Endometrial microvascular endothelial cells (primary cell): Measurements from ENCODE around the gene UGT1A10. TPM values are rescaled to one million over a fixed set of nuclear protein-coding genes. Genes with fewer than 3 reads are reported as not detected.

Experiments
- in situ Hi-C: cut with HindIII; loops from 2 replicates; pipeline ENCODE4 v1.10.0; 2017; ENCODE audit warnings: low sequenced_read_pairs, low pct_unique_long_range_greater_than_20kb; ENCODE audit errors: inconsistent ontology term
- total RNA-seq: library from RNA; depleted of rRNA; stranded (reverse); fragments of >200 nt; gene quantifications from one replicate; pipeline ENCODE4 v1.2.3, GENCODE V29; 2015; ENCODE audit errors: inconsistent ontology term

UGT1A10 gene
- total RNA-seq, 1 donor from 2014 or later, result not detected

DNA sequence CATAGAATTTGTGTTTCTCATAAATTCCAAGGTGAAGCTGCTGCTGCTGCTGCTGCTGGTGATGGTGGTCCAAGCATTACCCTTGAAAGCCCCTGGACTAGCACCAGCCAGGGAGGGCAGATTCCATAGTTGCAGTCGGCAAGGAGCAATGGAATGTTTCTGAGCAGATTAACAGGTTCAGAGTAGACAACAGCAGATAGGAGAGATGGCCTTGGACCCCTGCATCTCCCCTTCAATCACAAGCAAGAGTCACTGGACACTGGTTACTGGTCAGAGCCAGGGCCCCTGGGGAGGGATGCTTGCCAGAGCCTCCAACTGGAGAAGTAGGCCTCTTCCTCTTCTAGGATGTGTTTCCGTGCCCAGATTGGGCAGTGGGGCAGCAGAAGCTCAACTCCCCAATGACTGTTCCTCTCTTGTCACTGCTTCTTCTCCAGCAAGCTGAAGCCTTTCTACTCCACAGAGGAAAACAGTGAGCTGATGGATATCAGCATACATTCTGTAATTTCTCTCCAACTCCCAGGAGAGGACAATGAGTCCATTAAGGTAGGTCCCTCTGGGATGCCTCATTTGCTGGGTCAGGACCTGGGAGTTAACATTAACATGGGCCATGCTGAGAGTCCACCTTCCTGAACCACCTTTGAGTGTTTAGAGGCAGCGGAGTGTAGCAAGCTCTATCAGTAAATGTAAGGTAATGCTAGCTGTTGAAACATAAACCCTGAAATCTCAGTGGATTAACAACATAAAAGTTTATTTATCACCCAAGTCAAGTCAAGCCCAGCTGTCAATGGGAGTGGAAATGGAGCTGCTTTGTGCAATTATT, 177.2 kb downstream of the UGT1A10 start:
- in situ Hi-C loops, result no loop called here

- in situ Hi-C loops, result no loop called here
Observed at GRCh38 chr2:233814056-233814835, 178.0 kb downstream of the UGT1A10 start.

DNA sequence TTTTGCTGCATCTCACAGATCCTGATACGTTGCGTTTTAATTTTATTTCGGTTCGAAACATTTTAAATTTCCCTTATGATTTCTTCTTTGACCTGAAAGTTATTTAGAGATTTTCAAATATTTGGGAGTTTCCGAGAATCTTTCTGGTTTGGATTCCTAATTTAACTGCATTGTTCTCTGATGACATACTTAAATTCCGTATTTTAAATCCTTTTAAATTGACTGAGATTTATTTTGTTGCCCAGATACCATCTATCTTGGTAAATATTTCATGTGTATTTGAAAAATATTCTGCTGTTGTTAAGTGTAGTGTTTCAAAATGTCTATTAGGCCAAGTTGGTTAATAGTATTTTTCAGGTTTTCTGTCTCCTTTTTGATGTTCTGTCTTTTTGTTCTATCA, 179.6 kb downstream of the UGT1A10 start:
- in situ Hi-C loops, result no loop called here

- in situ Hi-C loops, result no loop called here
Observed at GRCh38 chr2:233816334-233816733, 180.1 kb downstream of the UGT1A10 start.

DNA sequence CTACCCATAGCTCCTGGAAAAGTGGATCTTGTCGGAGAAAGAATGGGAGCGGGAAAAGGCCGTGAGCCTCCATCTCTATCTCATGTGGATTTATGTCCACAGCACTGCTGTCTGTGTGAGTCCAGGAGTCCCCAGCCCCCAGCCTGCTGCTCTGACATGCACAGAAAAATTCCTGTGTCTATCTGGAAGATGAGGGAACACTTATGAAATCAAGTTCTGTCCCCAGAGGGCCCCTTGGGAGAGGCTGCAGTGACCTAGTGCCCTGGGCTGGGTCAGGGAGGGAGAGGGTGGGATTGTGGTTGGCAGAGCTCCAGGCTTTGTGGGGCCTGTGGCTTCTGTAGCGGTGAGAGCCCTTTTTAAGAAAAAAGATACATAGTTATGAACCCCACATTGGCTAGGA, 180.5 kb downstream of the UGT1A10 start:
- in situ Hi-C loops, result no loop called here

DNA sequence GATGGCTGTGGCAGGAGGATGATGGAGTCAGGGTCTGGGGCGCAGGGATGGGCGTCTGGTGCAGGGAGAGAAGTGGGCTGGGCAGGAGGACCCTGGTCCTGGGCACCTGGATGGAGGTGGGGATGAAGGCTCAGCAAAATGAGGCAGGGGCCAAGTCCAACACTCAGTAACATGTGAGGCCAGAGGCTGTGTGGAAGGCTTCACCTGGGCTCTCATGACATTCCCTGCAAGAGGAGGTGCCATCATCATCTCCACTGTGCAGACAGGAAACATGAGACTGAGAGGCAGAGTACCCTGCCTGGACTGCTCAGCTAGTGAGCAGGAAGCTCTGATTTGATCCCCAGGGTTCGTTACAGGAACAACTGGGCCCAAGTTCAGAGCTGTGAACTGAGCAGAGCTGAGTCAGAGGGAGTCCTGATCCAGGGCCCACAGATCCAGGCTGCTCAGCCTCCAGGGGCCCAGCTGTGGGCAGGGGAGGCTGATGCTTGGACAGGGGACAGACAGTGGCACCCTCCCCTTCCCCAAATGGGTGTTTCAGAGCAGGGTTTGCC, 181.2 kb downstream of the UGT1A10 start:
- in situ Hi-C loops, result no loop called here

DNA sequence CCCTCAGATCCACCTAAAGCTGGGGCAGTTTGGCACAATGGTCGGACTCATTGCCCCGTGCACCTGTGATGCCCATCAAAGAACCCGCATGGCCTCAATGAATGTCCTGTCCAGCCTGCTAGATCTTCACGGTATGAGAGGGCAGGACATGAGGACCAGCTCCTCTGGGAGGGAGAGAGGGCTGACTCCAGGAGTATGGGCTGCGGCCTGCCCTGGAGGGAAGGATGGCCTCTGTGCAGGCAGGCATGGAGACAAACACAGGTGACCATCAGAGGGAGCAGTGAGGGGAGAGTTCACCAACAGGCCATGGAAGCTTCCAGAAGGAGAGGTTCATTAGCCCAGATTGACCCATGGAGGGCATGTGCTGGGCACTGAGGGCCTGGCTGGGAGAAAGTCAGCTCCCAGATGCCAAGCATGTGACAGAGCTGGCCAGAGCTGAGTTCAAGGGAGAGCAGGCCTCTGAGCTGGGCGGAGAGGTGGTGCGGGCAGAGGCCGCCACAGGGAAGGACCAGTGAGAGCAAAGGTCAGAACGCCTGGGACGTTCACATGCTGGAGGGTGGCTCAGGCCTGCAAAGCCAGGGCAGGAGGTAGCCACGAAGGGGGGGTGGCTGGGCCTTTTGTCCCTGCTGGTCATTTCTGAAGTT, 181.9 kb downstream of the UGT1A10 start:
- in situ Hi-C loops, result no loop called here

GRCh38 chr2:233818639-233819621, 182.7 kb downstream of the UGT1A10 start:
- in situ Hi-C loops, result no loop called here

DNA sequence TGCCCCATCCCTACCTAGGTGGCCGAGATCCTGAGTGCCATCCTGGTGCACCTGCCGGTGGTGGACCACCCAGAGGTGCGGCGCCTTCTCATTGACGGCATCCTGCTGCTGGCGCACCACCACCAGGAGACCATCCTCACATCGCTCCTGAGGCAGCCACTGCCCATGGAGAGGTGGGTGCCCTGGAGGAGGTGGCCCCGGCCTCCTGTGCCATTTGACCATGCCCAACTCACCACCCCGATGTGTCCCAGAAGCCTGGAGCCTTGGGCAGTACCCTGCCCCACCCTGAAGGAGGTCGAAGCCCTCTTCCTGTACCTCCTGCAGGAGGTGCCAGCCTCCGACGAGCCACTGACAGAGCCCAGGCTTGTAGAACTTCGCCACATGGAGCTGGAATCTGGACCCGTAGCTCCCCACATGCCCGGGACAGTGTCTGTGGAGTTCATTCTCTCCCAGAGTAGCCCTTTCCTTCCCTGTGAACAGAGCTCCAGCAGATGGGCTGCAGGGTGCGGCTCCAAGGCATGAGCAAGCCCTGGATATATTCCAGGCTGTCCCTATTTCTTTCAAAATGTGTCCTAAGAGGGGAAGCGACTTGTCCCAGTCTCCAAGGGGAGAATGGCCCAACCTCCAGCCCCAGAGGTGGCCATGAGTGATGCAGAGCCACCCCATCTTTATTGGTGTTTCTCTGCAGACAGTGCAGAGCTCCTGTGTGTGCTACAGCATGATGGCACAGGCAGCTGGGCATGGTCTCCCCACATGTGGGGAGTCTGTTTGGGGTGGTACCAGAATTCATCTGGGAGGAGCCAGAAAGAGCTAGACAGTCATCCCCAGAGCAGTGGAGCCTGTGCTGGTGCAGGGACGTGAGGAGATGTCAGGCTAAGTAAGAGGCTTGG, 183.9 kb downstream of the UGT1A10 start:
- in situ Hi-C loops, result no loop called here

DNA sequence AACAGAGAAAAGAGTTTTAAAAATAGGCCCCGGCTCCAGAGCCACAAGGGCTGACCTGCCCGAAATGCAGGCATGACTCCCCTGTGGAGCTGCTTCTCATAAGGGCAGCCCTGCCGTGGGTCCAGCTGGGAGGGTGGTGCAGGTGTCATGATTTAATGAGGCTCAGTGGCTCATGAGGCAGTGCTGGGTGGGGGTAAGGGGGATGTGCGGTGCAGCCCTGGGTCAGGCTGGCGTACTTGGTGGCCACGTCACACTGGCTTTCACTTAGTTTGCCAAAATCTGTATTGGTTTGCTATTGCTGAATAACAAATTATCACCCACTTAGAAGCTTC, 184.5 kb downstream of the UGT1A10 start:
- in situ Hi-C loops, result no loop called here

GRCh38 chr2:233821196-233821595, 184.9 kb downstream of the UGT1A10 start:
- in situ Hi-C loops, result no loop called here

DNA sequence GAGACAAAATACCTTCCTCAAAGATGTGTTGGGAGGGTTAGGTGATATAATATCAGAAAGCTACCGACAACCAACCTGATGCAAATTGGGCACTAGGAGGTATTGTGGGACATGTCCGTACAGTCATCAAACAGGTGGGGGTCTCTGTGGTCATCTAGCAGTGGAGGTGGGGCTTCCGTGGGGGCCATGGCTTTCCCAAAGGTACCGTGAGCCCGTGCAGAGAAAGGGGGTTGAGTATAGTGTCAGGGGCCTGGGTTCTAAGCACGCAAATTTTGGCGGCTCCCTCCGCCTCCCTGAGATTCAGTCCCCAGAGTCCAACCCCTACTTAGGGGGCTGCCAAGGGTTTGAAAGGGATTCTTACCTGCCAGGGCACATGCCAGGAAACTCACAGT, 185.5 kb downstream of the UGT1A10 start:
- in situ Hi-C loops, result no loop called here

DNA sequence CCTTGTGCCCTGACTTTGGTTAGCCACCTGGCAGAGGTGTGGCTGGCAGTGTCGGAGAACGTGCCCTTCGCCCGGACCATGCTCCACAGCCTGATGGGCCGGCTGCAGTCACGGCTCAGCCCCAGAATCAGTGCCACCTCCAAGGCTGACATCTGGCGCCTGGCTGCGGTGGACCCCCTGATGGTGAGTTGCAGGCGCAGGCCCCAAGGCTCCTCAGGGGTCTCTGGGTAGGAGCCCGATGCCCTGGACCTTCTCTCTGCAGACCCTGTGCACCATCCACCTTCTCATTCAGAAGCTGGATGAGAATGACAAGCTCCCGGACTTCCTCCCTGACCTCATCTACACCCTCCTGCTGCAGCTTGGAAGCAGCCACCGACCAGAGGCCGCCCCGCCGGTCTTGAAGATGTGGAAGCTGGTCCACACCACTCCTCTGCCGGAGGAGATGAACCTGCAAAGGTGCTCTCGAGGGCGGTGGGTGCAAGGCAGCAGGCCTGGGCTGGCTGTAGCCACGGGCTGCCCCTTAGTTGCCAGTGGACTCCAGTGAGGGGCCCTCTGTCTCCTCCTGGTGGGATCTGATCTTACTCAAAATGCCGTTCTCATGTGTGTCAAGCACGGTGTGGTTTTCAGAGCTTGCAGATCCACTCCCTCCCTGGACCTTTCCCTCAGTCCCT, 186.0 kb downstream of the UGT1A10 start:
- in situ Hi-C loops, result no loop called here
